Spleen (tissue), 7 donors: ENCODE measurements around the gene PGLYRP3.

Experiments
- POLR2A ChIP-seq, 3 donors: fragments of 450-650 bp; IDR thresholded peaks; one replicate each; pipeline ENCODE4 v1.5.1; 2017; ENCODE audit warnings: antibody characterized with exemption in 3 of 3, mild to moderate bottlenecking in 1 of 3
- POLR2AphosphoS5 ChIP-seq, 3 donors: sonication (generic); formaldehyde crosslinking; IDR thresholded peaks; one replicate each; pipeline ENCODE4 v1.5.1; 2017; ENCODE audit warnings: antibody characterized with exemption in 3 of 3
- TF ChIP-seq, protein P1 (sequence below), 11 experiments: fragments of 200-600 bp in 7 of 11; fragments of 450-650 bp in 4 of 11; sonication (generic) in 4 of 11; IDR thresholded peaks in 8 of 11; conservative IDR thresholded peaks in 3 of 11; 1 replicate in 7 of 11; 2 replicates in 4 of 11; pipeline versions ENCODE4 v1.4.0 to v1.8.0; 2016 to 2021; ENCODE audit warnings: antibody characterized with exemption in 11 of 11, inconsistent platforms in 4 of 11, mild to moderate bottlenecking in 1 of 11
- donor health status: DM: no; HTN: no; CAD: no; lungs with moderate emphysema.
- donor health status: DM: no; HTN: no; CAD: no.
- donor health status: DM: no; HTN: no; CAD: no.

DNA sequence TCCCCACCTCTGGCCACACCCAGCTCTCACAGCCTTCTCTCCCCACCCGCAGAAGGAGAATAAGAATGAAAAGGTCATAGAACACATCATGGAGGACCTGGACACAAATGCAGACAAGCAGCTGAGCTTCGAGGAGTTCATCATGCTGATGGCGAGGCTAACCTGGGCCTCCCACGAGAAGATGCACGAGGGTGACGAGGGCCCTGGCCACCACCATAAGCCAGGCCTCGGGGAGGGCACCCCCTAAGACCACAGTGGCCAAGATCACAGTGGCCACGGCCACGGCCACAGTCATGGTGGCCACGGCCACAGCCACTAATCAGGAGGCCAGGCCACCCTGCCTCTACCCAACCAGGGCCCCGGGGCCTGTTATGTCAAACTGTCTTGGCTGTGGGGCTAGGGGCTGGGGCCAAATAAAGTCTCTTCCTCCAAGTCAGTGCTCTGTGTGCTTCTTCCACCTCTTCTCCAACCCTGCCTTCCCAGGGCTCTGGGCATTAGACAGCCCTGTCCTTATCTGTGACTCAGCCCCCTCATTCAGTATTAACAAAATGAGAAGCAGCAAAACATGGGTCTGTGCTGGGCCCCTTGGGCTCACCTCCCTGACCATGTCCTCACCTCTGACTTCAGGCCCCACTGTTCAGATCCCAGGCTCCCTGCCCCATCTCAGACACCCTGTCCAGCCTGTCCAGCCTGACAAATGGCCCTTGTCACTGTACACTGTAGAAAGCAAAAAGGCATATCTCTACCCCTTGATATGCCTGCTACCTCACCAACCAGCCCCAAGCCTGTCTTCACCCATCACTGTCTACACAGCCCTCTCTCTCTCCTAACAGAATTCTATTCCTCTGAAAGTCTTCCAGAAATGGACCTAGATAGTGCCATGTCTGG is 48.1 kb upstream of the PGLYRP3 start:
- TF ChIP-seq, protein P1, sequence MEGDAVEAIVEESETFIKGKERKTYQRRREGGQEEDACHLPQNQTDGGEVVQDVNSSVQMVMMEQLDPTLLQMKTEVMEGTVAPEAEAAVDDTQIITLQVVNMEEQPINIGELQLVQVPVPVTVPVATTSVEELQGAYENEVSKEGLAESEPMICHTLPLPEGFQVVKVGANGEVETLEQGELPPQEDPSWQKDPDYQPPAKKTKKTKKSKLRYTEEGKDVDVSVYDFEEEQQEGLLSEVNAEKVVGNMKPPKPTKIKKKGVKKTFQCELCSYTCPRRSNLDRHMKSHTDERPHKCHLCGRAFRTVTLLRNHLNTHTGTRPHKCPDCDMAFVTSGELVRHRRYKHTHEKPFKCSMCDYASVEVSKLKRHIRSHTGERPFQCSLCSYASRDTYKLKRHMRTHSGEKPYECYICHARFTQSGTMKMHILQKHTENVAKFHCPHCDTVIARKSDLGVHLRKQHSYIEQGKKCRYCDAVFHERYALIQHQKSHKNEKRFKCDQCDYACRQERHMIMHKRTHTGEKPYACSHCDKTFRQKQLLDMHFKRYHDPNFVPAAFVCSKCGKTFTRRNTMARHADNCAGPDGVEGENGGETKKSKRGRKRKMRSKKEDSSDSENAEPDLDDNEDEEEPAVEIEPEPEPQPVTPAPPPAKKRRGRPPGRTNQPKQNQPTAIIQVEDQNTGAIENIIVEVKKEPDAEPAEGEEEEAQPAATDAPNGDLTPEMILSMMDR (IDR thresholded peaks at IDR 0.05 in 8 of 11, conservative IDR thresholded peaks at IDR 0.05 in 3 of 11), result no peak
- TF ChIP-seq POLR2A (IDR thresholded peaks at IDR 0.05), result no peak
- TF ChIP-seq POLR2AphosphoS5 (IDR thresholded peaks at IDR 0.05), result peak; percentile 9 to 76 (median 27)
